Aorta (tissue), 5 donors: ENCODE measurements around the gene AKAP12. TPM values are rescaled to one million over a fixed set of nuclear protein-coding genes. Genes with fewer than 3 reads are reported as not detected.

Experiments
- ATAC-seq: fragments of 200-7000 bp; cut with Tn5 transposase; one replicate; pipeline ENCODE4 v1.9.1; 2022; ENCODE audit warnings: moderate library complexity; ENCODE audit not compliant: low FRiP score
- DNase-seq, 2 donors: peaks; one replicate each; pipeline ENCODE4 v3.0.0-alpha.2; 2020
- H3K27ac ChIP-seq, 2 donors: one replicate each; pipeline ENCODE4 v1.5.1; 2013; ENCODE audit warnings: low read length in 2 of 2, mild to moderate bottlenecking in 2 of 2, moderate library complexity in 2 of 2, control low read depth in 1 of 2, inconsistent platforms in 1 of 2, low read depth in 1 of 2
- H3K27me3 ChIP-seq, 2 donors: one replicate each; pipeline ENCODE4 v1.6.1; 2013; ENCODE audit warnings: control low read depth in 1 of 2, low read length in 1 of 2, mild to moderate bottlenecking in 1 of 2, moderate library complexity in 1 of 2; ENCODE audit not compliant: insufficient read depth in 2 of 2, control insufficient read depth in 1 of 2
- H3K36me3 ChIP-seq, 2 donors: one replicate each; pipeline ENCODE4 v1.6.1; 2013; ENCODE audit warnings: control low read depth in 1 of 2, low read length in 1 of 2, mild to moderate bottlenecking in 1 of 2; ENCODE audit not compliant: insufficient read depth in 2 of 2, control insufficient read depth in 1 of 2
- H3K4me1 ChIP-seq, 2 donors: one replicate each; pipeline ENCODE4 v1.6.1; 2013; ENCODE audit warnings: low read length in 2 of 2, control low read depth in 1 of 2, mild to moderate bottlenecking in 1 of 2, moderate library complexity in 1 of 2; ENCODE audit not compliant: insufficient read depth in 2 of 2, control insufficient read depth in 1 of 2
- H3K4me3 ChIP-seq, 2 donors: one replicate each; pipeline ENCODE4 v1.5.1; 2013; ENCODE audit warnings: low read length in 2 of 2, control low read depth in 1 of 2, mild to moderate bottlenecking in 1 of 2
- H3K9me3 ChIP-seq: one replicate; pipeline ENCODE4 v1.6.1; 2013; ENCODE audit warnings: mild to moderate bottlenecking, low read length; ENCODE audit not compliant: control insufficient read depth
- WGBS, 2 donors: extraction: QIAGEN DNeasy Blood & Tissue Kit; methylation state at CpG; one replicate each; pipeline ENCODE4 v1.1.7; 2013; 5-methylcytosine and 5-hydroxymethylcytosine counted together
- intact Hi-C, 2 donors: fragments of 100-400 bp; cut with DNase I; formaldehyde crosslinking; loops; one replicate each; pipeline versions ENCODE4 v1.14.2 to v1.15.0; 2022
- polyA plus RNA-seq, 2 donors: library from polyadenylated mRNA; stranded (reverse); fragments of 200-250 nt; gene quantifications; one replicate each; pipeline ENCODE4 v1.2.3, GENCODE V29; 2013
- total RNA-seq, 2 donors: library from RNA; stranded (reverse); fragmentation: NEBNext Ultra II Directional; extraction: Animal tissue kit (Norgen Biotek cat#: 25700); gene quantifications; one replicate each; pipeline ENCODE4 v1.2.1, GENCODE V29; 2021
- donor health status: healthy with polysubstance abuse.
- donor health status: Bipolar disorder and iron deficiency.
- donor health status: DM: no; HTN: no; CAD: no.
- donor health status: DM: no; HTN: no; CAD: no.
- donor health status: DM: yes; HTN: yes; CAD: no.

AKAP12 gene
- total and polyA plus RNA-seq, 4 donors, result 19.2 to 101 (median 73.5) TPM

DNA sequence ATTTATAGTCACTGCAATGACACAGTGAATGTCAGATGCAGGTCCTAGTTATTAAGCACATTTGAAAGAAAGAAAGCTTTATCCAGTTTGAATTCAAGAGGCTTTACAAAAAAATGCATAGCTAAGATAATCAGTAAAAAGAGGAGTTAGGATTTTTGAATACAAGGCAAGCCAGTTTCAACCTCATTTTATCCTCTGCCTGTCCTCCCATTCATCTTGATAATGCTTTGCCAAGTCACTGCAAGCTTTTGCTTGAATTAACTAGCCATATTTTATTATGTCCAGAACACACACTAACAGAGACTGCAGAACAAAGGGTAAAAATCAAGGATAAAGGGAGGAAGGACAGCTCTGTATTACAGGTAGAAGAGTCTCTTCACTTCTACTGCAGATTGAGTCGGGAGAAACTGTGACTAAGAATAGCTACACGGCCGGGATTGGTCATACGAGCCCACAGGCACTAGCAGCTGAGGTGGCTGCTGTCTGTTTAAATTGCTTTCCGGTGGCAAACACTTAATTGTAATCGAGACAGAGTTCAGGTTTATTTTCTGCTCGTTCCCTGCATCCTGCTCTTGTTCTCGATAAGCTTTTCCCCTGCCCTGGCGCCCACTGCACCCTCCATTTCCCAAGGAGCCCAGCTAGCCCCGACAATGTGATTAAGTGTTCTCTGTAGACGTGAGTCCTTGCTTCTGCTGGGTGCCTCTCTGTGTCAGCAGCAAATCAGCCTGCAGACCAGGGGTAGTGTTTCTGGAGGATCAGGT lies 30.5 kb upstream of the AKAP12 start:
- ATAC-seq, result no peak
- Histone ChIP-seq H3K36me3 (no peaks in the 10 kb centered on the region), H3K4me1 (no peaks in the 10 kb centered on the region), H3K27ac (no peak overlapping the region), H3K4me3 (no peak overlapping the region), H3K27me3 (no peaks in the 10 kb centered on the region), H3K9me3 (no peaks in the 10 kb centered on the region)
- 9 to 12% methylated on average over 11 of the region's 11 CpGs for whole genome bisulfite sequencing, 2 donors
- DNase-seq, result no peak
- intact Hi-C loops, result no loop called here

DNA sequence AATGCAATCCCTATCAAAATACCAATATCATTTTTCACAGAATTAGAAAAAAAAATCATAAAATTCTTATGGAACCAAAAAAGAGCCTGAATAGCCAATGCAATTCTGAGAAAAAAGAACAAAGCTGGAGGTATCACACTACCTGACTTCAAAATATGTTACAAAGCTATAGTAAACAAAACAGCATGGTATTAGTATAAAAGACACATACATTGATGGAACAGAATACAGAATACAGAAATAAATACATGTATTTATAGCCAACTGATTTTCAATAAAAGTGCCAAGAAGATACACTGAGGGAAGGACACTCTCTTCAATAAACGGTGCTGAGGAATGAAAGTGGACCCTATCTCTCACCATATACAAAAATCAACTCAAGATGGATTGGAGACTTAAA lies 28.7 kb upstream of the AKAP12 start:
- Histone ChIP-seq H3K27ac (no peak overlapping the region), H3K4me1 (no peaks in the 10 kb centered on the region), H3K4me3 (no peak overlapping the region), H3K9me3 (no peaks in the 10 kb centered on the region), H3K36me3 (no peaks in the 10 kb centered on the region), H3K27me3 (no peaks in the 10 kb centered on the region)
- no peak for DNase-seq
- ATAC-seq, result no peak
- intact Hi-C loops, result no loop called here
- WGBS, 2 donors, result 91 to 99% methylated on average over 1 of the region's 1 CpG

DNA sequence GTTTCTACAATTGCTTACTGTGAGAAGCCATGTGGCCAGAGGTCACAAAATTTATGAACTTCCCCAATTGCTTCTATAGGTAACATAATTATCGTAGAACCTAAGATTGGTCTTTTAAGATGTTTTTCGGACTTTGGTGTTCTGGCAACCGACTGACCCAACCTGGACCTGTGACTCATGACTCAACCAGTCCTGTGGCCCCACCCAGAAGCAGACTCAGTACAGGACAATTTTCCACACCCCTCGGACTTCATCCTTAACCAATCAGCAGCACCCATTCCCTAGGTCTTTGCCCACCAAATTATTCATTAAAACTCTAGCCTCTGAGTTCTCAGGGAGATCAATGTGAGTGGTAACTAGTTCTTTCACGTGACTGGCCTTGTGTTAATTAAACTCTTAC lies 26.4 kb upstream of the AKAP12 start:
- Histone ChIP-seq H3K4me3 (no peak overlapping the region), H3K27me3 (no peaks in the 10 kb centered on the region), H3K36me3 (no peaks in the 10 kb centered on the region), H3K27ac (no peak overlapping the region), H3K9me3 (no peaks in the 10 kb centered on the region), H3K4me1 (no peaks in the 10 kb centered on the region)
- intact Hi-C loops, result no loop called here
- ATAC-seq (no peak), DNase-seq (no peak)
- WGBS, 2 donors, result 96% methylated on average over 5 of the region's 5 CpGs

DNA sequence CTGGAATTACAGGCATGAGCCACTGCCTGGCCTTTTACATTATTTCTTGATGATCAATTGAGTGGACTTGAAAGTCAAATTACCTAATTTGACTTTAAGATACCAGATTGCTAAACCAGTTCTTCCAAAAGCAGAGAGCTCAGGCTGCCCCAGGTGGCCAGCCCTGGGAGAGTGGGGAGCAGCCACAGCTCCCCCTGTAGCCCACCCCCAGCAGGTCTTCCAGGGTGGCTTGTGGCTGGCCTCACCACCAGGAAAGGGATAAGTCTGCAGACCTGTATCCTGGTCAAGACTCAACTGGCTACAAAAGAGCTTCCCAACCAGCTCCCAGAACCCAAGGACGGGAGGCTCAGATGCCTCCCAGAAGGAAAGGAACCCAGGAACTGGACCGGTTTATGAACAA lies 23.8 kb upstream of the AKAP12 start:
- intact Hi-C loops, result no loop called here
- 85 to 86% methylated on average over 2 of the region's 2 CpGs for WGBS, 2 donors
- no peak overlapping the region for H3K27ac ChIP-seq
- H3K4me1 ChIP-seq, result no peaks in the 10 kb centered on the region
- no peaks in the 10 kb centered on the region for H3K9me3 ChIP-seq
- H3K36me3 ChIP-seq, result no peaks in the 10 kb centered on the region
- DNase-seq (no peak), ATAC-seq (peak; percentile 33)
- H3K4me3 ChIP-seq, result no peak overlapping the region
- H3K27me3 ChIP-seq, result no peaks in the 10 kb centered on the region

- H3K4me3 ChIP-seq, result no peak overlapping the region
- ATAC-seq (no peak), DNase-seq (no peak)
- no peak overlapping the region for H3K27ac ChIP-seq
- no peaks in the 10 kb centered on the region for H3K4me1 ChIP-seq
- intact Hi-C loops, result no loop called here
- H3K27me3 ChIP-seq, result no peaks in the 10 kb centered on the region
- no peaks in the 10 kb centered on the region for H3K9me3 ChIP-seq
- H3K36me3 ChIP-seq, result no peaks in the 10 kb centered on the region
- 68 to 70% methylated on average over 6 of the region's 6 CpGs for WGBS, 2 donors
Observed at GRCh38 chr6:151216804-151217203, 23.0 kb upstream of the AKAP12 start.

GRCh38 chr6:151219192-151219591 lies 20.6 kb upstream of the AKAP12 start:
- Histone ChIP-seq H3K27me3 (no peaks in the 10 kb centered on the region), H3K4me1 (no peaks in the 10 kb centered on the region), H3K9me3 (no peaks in the 10 kb centered on the region), H3K36me3 (no peaks in the 10 kb centered on the region), H3K27ac (no peak overlapping the region), H3K4me3 (no peak overlapping the region)
- ATAC-seq (no peak), DNase-seq (no peak)
- 90 to 92% methylated on average over 3 of the region's 3 CpGs for WGBS, 2 donors
- intact Hi-C loops, result no loop called here

- no peaks in the 10 kb centered on the region for H3K9me3 ChIP-seq
- no peak for ATAC-seq
- no peak overlapping the region for H3K27ac ChIP-seq
- no peaks in the 10 kb centered on the region for H3K4me1 ChIP-seq
- H3K36me3 ChIP-seq, result no peaks in the 10 kb centered on the region
- no peaks in the 10 kb centered on the region for H3K27me3 ChIP-seq
- intact Hi-C loops, result no loop called here
- no peak for DNase-seq
- H3K4me3 ChIP-seq, result no peak overlapping the region
Observed at GRCh38 chr6:151224076-151224475, 15.7 kb upstream of the AKAP12 start.

- intact Hi-C loops, result no loop called here
- ATAC-seq (no peak), DNase-seq (no peak)
- no peaks in the 10 kb centered on the region for H3K27me3 ChIP-seq
- H3K4me1 ChIP-seq, result no peaks in the 10 kb centered on the region
- H3K27ac ChIP-seq, result no peak overlapping the region
- WGBS, 2 donors, result 93 to 96% methylated on average over 11 of the region's 11 CpGs
- no peaks in the 10 kb centered on the region for H3K9me3 ChIP-seq
- H3K36me3 ChIP-seq, result no peaks in the 10 kb centered on the region
- no peak overlapping the region for H3K4me3 ChIP-seq
Observed at GRCh38 chr6:151225919-151226318, 13.8 kb upstream of the AKAP12 start.

DNA sequence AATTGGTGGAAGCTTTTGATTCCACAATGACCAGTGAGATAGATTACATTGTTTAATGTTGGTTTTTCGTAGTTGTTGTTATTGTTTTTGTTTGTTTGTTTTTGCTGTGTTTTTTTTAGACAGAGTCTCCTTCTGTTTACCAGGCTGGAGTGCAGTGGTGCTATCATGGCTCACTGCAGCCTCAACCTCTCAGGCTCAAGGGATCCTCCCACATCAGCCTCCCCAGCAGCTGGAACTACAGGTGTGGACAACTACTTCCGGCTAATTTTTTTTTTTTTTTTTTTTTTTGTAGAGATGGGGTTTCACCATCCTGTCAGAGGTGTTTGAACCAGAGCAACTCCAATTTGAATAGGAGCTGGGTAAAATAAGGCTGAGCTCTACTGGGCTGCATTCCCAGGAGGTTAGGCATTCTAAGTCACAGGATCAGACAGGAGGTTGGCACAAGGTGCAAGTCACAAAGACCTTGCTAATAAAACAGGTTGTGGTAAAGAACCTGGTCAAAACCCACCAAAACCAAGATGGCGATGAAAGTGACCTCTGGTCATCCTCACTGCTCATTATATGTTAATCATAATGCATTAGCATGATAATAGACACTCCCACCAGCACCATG lies 10.9 kb upstream of the AKAP12 start:
- DNase-seq, result no peak
- WGBS, 2 donors, result 93 to 95% methylated on average over 3 of the region's 3 CpGs
- H3K9me3 ChIP-seq, result no peaks in the 10 kb centered on the region
- no peaks in the 10 kb centered on the region for H3K27me3 ChIP-seq
- intact Hi-C loops, result no loop called here
- ATAC-seq, result no peak
- H3K4me1 ChIP-seq, result no peaks in the 10 kb centered on the region
- H3K27ac ChIP-seq, result no peak overlapping the region
- H3K36me3 ChIP-seq, result no peaks in the 10 kb centered on the region
- no peak overlapping the region for H3K4me3 ChIP-seq
